Upper lobe of right lung (tissue), 1 donor: ENCODE measurements around the gene SPTLC3. TPM values are rescaled to one million over a fixed set of nuclear protein-coding genes. Genes with fewer than 3 reads are reported as not detected.
A peak's percentile ranks its signal among the peaks of the same experiment; 100 is the strongest.

Experiments used
- ATAC-seq: fragments of 200-7000 bp; cut with Tn5 transposase; one replicate; pipeline ENCODE4 v1.9.1; 2020; ENCODE audit warnings: mild to moderate bottlenecking, moderate library complexity
- DNase-seq: peaks from one replicate; pipeline ENCODE4 v3.0.0-alpha.2; 2020
- H3K27ac ChIP-seq: fragments of 200-600 bp; one replicate; pipeline ENCODE4 v1.8.0; 2022
- H3K27me3 ChIP-seq: fragments of 200-600 bp; one replicate; pipeline ENCODE4 v1.8.0; 2022; ENCODE audit warnings: mild to moderate bottlenecking
- H3K36me3 ChIP-seq: fragments of 200-600 bp; one replicate; pipeline ENCODE4 v1.8.0; 2022
- H3K4me1 ChIP-seq: fragments of 200-600 bp; one replicate; pipeline ENCODE4 v1.8.0; 2022
- H3K4me3 ChIP-seq: fragments of 200-600 bp; one replicate; pipeline ENCODE4 v1.8.0; 2022; ENCODE audit warnings: mild to moderate bottlenecking
- H3K9me3 ChIP-seq: fragments of 200-600 bp; one replicate; pipeline ENCODE4 v1.8.0; 2022
- intact Hi-C: fragments of 100-400 bp; cut with DNase I; formaldehyde crosslinking; loops from one replicate; pipeline ENCODE4 v1.11.0; 2022
- total RNA-seq: library from RNA; stranded (reverse); fragmentation: NEBNext Ultra II Directional; extraction: Animal tissue kit (Norgen Biotek cat#: 25700); gene quantifications from one replicate; pipeline ENCODE4 v1.2.1, GENCODE V29; 2021
- TF ChIP-seq, protein P1 (sequence below): fragments of 200-600 bp; IDR thresholded peaks from one replicate; pipeline ENCODE4 v1.8.0; 2022; ENCODE audit warnings: antibody characterized with exemption
- donor health status: DM: no; HTN: yes; CAD: no; lungs with severe emphysema.

The SPTLC3 gene
- total RNA-seq, 1 donor from 2014 or later: 35.3 TPM

DNA sequence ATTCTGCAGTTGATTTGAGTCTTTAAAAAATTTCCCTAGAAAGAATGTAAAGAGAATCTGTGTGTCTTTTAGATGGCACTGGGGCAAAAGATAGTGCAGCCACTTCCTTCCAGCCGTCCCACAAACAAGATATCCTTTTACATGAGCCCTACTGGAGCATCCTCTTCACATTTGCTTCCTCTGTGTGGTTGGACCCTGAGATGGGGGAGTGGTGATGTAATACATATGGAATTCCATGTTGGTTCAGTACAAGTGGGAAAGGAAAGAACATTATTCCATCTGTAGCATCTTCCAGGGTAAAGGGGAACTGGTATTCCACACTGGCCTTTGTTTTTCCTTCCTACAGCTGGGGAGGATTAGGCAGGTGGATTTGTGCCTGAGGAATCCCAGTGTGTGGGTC, 133.4 kb downstream of the SPTLC3 start:
- intact Hi-C loops: no loop called here
- Histone ChIP-seq H3K4me1 (peaks cover 6% of the 10 kb centered on the region), H3K9me3 (no peaks in the 10 kb centered on the region), H3K4me3 (no peak overlapping the region), H3K27me3 (no peaks in the 10 kb centered on the region), H3K36me3 (no peaks in the 10 kb centered on the region), H3K27ac (no peak overlapping the region)
- DNase-seq (no peak), ATAC-seq (no peak)
- TF ChIP-seq, protein P1, sequence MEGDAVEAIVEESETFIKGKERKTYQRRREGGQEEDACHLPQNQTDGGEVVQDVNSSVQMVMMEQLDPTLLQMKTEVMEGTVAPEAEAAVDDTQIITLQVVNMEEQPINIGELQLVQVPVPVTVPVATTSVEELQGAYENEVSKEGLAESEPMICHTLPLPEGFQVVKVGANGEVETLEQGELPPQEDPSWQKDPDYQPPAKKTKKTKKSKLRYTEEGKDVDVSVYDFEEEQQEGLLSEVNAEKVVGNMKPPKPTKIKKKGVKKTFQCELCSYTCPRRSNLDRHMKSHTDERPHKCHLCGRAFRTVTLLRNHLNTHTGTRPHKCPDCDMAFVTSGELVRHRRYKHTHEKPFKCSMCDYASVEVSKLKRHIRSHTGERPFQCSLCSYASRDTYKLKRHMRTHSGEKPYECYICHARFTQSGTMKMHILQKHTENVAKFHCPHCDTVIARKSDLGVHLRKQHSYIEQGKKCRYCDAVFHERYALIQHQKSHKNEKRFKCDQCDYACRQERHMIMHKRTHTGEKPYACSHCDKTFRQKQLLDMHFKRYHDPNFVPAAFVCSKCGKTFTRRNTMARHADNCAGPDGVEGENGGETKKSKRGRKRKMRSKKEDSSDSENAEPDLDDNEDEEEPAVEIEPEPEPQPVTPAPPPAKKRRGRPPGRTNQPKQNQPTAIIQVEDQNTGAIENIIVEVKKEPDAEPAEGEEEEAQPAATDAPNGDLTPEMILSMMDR: no peak

DNA sequence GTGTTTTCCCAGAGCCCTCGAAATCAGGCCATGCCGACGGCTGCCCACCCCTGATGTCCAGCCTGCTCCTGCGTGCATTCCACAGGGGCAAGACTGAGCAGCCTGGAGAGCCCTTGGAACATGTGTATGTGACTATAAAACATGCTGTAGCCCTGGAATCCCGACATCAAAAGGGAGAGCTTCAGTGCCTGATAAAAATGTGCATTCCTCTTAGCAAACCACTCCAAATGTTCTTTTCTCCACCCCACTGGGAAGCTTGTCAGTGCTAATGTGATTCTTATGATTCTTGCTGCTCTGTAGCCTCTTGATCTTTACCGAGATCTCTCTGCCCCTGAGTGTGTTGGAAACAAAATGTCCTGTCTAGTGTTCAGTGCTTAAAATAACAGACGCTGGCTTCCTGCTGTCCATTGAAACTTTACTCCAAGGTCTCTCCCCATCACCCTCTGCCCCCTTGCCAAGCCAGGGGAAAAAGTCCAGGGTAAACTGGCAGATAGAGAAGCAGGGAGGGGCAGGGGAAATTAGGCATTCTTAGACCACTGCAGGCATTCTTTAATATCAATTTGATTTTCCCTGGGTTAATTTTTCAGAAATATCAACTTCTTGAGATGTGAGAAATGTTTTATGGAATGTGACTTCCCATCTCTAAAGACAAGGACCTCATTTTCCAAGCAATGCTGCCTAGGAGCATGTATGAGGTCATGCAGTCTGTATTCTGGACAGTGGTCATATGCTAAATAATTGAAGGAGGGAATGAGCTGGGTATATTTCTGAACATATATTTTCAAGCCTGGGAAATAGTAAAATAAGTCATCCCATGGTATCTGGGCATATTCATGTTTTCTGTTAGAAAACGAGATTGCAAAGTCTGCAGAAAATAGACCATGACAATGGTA, 138.5 kb downstream of the SPTLC3 start:
- H3K4me3 ChIP-seq: no peak overlapping the region
- no peaks in the 10 kb centered on the region for H3K36me3 ChIP-seq
- no peaks in the 10 kb centered on the region for H3K9me3 ChIP-seq
- H3K27me3 ChIP-seq: no peaks in the 10 kb centered on the region
- peak overlapping the region; percentile 34 for H3K27ac ChIP-seq
- intact Hi-C loops: no loop called here
- peaks cover 22% of the 10 kb centered on the region for H3K4me1 ChIP-seq
- TF ChIP-seq, protein P1: no peak
- ATAC-seq (peak; percentile 79), DNase-seq (no peak)

DNA sequence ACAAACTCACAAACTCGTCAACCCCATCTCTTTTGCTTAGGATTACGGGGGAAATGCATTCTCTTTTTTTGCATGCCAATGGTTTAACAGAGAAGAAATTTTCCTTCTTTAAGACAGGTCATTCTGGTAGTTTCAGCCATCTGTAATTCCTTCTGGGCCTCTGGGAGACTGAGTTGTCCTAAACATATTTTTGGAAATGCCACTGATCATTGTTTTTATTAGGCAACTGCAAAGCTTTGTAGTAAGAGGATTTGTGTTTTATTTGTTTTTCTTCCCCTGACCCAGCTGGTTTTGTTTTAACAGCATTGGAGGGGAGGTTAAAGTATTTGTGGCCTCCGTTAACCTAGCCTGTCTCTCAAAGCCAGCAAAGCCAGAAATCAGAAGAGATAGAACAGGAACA, 139.2 kb downstream of the SPTLC3 start:
- peak overlapping the region; percentile 32 for H3K27ac ChIP-seq

DNA sequence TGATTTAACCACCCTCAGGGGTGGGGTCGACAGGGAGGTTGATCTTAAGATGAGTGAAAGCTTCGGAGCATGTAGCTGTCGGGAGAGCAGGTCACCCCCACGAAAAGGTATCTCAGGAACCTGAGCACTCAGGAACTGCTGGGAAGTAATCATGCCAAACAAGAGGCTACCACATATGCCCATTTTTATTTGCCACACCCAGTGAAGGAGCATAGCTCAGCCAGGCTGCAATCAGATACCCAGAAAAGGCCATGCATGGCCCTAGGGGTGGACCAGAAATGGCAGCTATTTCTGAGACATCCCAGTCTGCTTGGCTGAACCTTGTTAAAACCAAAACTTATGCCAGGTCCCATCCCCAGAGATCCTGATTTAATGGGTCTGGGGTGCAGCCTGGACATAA, 139.6 kb downstream of the SPTLC3 start:
- DNase-seq: no peak
- peak overlapping the region; percentile 32 for H3K27ac ChIP-seq
- no peaks in the 10 kb centered on the region for H3K27me3 ChIP-seq
- peaks cover 22% of the 10 kb centered on the region for H3K4me1 ChIP-seq
- peak; percentile 42 for ATAC-seq
- H3K36me3 ChIP-seq: no peaks in the 10 kb centered on the region
- H3K9me3 ChIP-seq: no peaks in the 10 kb centered on the region
- no peak overlapping the region for H3K4me3 ChIP-seq
- TF ChIP-seq, protein P1: no peak
- intact Hi-C loops: no loop called here

More for the DNA sequence above, 139.2 kb downstream of the SPTLC3 start:
- no peaks in the 10 kb centered on the region for H3K36me3 ChIP-seq
- no peaks in the 10 kb centered on the region for H3K9me3 ChIP-seq
- DNase-seq: no peak
- TF ChIP-seq, protein P1: no peak
- ATAC-seq: no peak
- peaks cover 22% of the 10 kb centered on the region for H3K4me1 ChIP-seq
- intact Hi-C loops: no loop called here
- H3K4me3 ChIP-seq: no peak overlapping the region
- no peaks in the 10 kb centered on the region for H3K27me3 ChIP-seq

DNA sequence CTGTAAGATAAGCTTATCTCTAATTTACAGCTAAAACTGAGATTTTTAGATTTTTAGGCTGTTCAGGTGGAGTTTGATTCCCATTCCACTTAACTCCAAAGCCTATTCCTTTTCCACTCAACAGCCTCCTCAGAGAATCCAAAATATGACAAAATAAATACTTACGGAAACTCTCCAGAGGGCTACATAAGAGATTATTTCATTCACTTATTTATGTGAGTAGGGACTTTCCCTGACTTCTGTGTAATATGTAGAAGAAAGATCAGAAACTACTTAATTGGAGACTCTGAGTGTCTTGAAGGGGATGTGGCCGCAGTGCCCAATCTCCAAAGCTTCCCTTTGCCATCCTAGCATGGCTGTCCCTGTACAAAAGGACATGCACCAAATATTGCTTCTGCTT, 140.2 kb downstream of the SPTLC3 start:
- H3K4me1 ChIP-seq: peaks cover 22% of the 10 kb centered on the region
- no peaks in the 10 kb centered on the region for H3K27me3 ChIP-seq
- ATAC-seq (no peak), DNase-seq (no peak)
- intact Hi-C loops: no loop called here
- H3K9me3 ChIP-seq: no peaks in the 10 kb centered on the region
- no peak overlapping the region for H3K4me3 ChIP-seq
- TF ChIP-seq, protein P1: no peak
- H3K27ac ChIP-seq: no peak overlapping the region
- no peaks in the 10 kb centered on the region for H3K36me3 ChIP-seq
